GM18519 (cell line): ENCODE data around the gene RPLP1.

ENCODE experiments used
- ATAC-seq: cut with Tn5 transposase; IDR thresholded peaks from one replicate; pipeline ENCODE4 v1.9.1; 2021; ENCODE audit warnings: mild to moderate bottlenecking, moderate library complexity; ENCODE audit not compliant: unreplicated experiment, low FRiP score

Gene RPLP1

DNA sequence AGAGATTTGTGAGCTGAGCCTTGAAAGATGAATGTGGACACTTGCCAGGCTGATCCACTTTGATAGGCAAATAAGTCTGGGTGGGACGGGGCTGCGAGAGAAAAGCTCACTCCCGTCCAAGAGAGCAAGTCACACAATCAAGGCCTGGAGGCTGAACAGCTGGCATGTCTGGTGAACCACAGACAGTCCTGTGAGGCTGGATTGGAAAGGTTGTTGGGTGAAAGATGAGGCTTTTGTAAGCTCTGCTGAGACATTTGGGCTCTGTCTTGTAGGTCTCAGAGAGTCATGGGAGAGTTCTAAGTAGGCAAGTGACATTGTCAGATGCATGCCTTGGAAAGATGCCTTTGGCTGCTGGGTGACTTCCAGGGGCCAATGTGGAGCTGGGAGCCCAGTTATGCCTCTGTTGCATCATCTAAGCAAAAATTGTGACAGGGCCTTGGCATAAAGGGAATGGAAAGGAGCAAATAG lies 38.5 kb downstream of the RPLP1 start:
- ATAC-seq: no peak

DNA sequence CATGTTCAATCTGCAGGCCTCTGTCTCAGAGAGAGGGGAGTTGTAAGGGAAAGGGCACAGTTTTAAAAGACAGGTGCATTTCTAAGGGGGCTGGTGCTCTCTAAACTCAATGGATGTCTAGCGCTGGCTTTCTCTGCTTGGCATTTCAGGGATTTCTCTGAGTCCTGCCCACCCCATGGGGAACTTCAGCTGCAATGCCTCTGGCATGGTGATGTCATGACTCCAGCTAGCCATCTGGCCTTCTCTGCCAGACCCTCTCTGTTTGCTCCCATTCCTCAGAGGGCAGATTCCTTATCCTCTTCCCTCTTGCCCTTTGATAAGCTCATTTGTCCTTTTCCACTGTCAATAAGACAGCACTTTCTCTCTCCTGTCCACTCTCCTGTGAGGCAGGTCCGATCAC lies 40.8 kb downstream of the RPLP1 start:
- ATAC-seq: no peak

DNA sequence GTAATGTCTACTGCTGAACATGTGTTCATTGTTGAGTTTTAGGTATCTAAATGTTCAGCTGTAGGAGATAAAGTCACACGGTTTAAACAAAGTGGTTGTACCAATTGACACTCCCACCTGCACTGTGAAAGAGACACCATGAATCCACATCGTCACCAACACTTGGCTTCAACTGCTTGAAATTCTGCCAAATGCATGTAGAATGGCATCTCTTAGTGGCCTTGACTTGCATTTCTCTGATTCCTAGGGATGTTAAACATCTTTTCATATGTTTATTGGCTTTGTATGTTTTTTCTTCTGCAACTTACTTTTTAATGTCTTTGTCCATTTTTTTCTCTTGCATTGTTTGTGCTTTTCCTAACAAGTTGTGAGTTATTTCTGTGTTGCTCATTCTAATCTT lies 43.4 kb downstream of the RPLP1 start:
- ATAC-seq: no peak

DNA sequence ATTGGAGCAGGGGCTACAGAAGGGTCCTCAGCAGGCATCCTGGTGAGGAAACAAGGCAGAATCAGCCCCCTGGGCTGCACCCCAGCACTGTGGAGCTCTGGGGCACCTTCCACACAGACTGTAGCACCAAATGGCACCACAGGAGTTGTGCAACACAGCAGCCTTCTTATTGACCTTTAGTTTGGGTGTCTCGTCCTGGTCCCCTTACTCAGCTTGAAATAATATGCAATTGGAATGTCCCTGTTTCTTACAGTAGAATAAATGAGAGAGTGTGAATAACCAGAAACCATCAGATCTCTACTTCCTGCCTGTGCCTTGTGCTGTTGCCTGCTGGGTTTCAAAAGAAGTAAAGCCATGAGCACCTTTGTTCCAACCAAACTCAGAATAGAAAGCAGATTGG lies 44.5 kb downstream of the RPLP1 start:
- ATAC-seq: no peak

DNA sequence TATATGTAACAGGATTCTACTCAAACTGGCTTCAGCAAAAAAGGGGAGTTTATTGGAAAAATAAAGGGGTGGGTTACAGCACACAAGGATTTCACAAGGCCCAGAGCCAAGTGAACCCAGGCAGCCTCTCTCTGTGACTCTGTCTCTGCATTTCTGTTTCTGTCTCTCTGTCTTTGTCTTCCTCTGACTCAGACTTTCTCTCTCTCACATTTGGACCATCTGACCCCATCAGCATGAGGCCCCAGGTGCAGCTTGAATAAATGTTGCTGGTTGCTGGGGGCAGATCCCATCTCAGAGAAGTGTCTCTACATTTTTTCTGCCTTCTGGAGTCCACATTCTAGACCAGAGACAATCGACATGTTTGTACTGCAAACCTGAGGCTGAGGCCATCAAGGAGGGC lies 45.0 kb downstream of the RPLP1 start:
- ATAC-seq: no peak

DNA sequence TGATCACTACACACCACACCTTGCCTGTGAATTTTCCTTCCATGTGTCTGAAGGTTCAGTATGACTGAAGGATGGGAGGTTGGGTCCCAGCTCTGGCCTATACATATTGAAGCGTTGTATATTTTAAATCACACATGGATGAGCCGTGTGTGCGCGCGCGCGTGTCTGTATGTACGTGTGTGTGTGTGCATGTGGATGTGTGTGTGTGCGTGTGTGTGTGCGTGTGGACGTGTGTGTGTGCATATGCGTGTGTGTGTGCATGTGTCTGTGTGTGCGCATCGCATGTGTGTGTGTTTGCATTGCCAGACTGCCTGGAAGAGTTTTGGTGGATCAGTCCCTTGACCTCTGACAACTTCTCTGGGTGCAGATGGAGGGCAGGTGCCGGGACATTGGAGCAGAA lies 45.7 kb downstream of the RPLP1 start:
- no peak for ATAC-seq

DNA sequence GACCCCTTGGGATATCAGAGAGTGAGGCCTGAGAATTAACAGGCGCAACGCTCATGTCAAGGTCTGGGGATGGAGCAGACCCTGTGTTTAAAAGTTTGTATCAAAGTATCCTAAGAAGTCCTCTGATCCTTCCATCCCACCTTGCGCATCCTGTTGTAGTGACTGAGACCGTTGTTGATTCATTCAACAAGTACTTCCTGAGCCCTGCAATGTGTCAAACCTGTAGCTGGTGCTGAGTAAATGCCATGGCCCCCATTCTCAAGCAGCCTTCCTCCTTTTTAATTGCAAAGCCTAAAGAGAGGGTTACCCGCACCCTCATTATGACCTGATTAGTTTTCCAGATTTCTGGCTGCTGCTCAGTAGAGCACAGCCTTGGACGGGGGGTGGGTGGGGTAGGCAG lies 46.4 kb downstream of the RPLP1 start:
- no peak for ATAC-seq

DNA sequence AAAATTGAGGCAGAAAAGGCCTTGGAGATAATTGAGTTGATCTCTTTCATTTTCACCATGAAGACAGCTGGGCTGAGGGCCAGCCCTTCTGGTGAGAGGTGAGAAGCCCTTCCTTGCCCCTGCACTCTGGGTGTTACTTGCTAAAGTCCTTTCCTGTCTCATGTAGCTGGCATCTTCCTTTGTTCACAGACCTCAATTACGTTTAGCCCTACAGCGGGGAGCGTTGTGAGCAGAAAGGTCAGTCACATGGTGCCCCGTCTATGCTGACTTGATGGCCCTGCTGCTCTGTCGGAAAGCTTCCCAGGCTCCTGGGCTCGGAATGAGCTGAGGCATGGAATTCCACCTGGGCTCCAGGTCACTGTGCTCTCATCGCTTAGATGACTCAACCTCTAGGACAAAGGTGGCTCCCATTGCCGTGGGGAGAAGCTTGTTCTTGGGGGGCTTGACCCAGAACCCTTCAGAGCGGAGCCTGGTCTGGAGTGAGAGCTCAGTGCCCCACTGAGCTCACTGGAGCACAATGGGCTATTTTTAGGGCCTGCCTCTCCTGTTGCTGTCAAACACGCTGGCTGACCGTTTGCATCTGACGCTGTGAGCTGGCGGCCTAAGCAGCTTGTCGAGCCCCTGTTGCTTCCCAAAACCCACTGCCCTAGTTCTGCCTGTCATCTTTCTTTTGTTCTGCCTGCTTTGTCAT lies 47.0 kb downstream of the RPLP1 start:
- no peak for ATAC-seq

DNA sequence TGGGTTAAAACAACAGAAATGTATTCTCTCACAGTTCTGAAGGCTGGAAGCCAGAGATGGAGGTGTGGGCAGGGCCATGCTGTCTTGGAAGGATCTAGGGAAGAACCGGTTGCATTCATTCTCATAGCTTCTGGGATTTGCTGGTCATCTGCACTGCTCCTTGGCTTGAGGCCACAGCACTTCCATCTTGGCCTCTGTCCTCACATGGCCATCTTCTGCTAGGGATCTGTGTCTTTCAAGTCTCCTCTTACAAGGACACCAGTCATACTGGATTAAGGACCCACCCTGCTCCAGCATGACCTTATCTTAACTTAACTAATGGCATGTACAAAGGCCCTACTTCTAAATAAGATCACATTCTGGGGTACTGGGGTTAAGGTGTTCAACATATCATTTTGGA lies 47.7 kb downstream of the RPLP1 start:
- ATAC-seq: no peak

DNA sequence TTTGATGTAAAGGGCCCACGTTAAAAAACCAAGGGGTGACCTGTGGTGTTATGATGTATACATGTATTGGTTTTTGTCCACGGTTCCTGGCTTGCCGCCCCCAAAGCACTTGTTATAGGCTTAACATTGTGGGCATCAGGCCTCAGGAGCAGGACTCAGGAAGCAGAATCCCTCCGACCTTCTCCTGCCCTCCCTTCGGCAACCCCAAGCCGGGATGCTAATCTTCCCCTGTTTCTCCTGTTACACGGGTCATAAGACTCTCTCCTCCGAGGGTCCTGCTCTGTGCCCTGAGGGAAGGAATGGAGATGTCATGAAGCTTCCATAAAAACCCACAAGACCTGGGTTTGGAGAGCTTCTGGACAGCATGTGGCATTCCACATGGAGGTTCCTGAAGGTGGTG lies 48.8 kb downstream of the RPLP1 start:
- ATAC-seq: no peak

DNA sequence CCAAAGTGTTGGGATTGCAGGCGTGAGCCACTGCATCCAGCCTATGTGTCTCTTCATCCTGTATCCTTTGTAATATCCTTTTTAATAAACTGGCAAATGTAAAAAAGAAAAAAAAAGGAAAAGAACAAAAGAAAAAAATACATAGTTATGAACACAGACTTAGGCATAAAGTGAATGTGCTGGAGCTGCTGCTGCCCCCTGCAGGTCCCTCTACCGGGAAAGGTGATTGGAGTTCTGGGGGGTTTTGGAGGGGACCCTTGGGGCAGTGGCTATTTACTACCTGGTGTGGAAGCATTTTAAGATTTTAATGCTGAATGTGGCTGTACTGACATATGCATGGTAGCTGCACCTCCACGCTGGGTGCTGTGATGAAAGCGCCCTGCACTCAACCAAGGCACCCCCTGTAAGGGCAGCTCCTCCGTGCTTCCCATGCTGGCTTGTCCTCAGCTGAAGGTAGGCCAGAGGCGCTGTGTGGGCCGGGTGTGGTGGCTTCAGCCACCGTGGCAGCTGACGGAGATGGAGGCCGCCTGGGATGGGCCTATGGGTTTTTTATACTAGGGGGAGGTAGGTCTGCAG lies 49.9 kb downstream of the RPLP1 start:
- no peak for ATAC-seq

DNA sequence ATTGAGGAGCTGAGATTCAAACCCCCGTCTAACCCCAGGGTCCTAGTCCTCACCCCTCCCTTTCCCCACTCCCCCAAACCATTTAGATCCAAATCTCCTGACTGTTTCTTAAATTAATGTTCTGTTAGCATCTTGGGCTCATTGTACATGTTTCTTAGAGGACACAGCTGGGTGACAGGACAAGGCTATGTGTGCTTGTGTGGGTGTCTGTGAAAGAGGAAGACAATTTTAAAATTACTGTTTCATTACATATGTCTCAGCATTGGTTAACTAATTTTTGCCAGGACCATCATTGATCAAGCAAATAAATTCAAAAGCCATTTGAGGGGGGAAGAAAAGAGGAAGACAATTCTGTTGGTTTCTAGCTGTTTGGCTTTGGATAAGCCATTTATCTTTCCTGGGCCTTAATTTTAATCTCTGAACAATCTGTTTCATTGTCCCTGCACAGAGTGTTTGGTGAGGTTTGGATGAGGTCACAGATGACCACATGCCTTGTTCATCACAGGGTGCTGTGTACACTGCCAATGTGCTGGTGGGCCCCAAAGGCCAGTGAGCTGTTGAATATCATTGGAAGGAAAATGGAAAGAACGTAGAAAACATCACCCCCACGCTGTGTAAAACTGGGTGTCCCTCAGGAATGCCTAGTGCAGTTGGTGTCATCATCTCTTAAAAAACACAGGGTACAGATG lies 51.9 kb downstream of the RPLP1 start:
- ATAC-seq: no peak
